GM21515 (cell line): ENCODE measurements around the gene DEPDC1B.
"Not testable (repeated sequence)": the region's sequence is repeated elsewhere in the genome, so short reads cannot be mapped to it uniquely, and the experiment has no call there.

Experiments used
- ATAC-seq: cut with Tn5 transposase; IDR thresholded peaks from one replicate; pipeline ENCODE4 v1.9.1; 2021; ENCODE audit not compliant: unreplicated experiment

The DEPDC1B gene

DNA sequence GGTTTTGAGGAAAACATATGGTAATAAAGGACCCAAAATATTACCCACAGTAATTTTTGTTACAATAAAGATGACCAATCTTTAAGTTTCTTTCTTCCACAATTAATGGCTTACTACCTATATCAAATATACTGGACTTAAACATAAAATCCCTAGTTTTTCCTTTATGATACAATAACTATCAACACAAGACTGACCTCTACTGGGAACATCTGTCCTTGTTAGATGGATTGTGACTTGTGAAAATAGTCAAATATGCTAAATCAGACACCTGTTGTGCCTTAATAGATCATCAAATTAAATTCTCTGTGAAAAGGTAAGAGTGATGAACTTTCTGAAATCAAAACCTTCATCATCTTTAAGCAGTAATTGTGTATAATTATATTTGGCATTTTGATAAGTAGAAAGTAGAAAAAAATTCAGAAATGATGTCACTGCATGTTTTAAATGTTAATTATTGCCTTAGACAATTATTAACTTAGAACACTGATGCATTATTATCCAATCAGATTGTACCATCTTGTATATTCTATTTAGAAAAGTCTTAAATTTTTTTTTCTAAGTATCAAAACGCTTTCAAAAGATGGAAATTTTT, 113.6 kb downstream of the DEPDC1B start:
- no peak for ATAC-seq

GRCh38 chr5:60585618-60586017, 114.3 kb downstream of the DEPDC1B start:
- no peak for ATAC-seq

- ATAC-seq, result no peak
These were observed 115.7 kb downstream of the DEPDC1B start for GRCh38 chr5:60584304-60584703.

- ATAC-seq, result no peak
These were observed 116.3 kb downstream of the DEPDC1B start for GRCh38 chr5:60583616-60584015.

DNA sequence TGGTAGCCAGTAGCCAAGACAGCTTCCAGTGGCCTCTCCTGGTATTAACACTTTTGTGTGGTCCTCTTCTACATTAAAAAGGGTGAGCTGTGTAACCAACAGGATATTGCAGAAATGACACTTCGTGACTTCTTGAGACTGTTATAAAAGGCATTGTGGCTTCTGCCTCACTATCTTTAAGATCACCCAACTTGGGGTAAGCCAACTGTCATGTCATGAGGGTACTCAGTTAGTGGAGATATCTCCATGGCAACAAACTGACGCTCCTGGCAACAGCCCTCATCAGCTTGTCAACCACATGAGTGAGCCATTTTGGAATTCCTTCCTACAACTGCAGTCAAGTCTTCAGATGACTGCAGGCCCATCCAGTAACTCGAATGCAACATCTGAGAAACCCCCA, 121.7 kb downstream of the DEPDC1B start:
- ATAC-seq, result no peak

- no peak for ATAC-seq
These were observed 122.8 kb downstream of the DEPDC1B start for GRCh38 chr5:60577116-60577515.

DNA sequence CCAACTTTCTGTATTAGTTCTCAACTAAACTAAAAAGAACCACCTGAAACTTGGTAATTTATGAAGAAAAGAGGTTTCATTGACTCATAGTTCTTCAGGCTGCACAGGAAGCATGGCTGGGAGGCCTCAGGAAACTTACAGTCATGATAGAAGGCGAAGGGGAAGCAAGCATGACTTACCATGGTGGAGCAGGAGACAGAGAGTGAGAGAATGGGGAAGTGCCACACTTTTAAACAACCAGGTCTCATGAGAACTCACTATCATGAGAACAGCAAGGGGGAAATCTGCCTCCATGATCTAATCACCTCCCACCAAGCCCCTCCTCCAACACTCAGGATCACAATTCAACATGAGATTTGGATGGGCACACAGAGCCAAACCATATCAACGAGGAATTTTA, 123.5 kb downstream of the DEPDC1B start:
- ATAC-seq, result no peak

DNA sequence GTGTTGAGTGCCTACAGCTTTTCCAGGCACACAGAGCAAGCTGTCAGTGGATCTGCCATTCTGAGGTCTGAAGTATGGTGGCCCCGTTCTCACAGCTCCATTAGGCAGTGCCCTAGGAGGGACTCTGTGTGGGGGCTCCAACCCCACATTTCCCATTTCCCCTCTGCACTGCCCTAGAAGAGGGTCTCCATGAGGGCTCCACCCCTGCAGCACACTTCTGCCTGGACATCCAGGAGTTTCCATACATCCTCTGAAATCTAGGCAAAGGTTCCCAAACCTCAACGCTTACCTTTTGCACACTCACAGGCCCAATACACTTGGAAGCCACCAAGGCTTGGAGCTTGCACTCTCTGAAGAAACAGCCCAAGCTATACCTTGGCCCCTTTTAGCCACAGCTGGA, 131.3 kb downstream of the DEPDC1B start:
- ATAC-seq, result no peak

DNA sequence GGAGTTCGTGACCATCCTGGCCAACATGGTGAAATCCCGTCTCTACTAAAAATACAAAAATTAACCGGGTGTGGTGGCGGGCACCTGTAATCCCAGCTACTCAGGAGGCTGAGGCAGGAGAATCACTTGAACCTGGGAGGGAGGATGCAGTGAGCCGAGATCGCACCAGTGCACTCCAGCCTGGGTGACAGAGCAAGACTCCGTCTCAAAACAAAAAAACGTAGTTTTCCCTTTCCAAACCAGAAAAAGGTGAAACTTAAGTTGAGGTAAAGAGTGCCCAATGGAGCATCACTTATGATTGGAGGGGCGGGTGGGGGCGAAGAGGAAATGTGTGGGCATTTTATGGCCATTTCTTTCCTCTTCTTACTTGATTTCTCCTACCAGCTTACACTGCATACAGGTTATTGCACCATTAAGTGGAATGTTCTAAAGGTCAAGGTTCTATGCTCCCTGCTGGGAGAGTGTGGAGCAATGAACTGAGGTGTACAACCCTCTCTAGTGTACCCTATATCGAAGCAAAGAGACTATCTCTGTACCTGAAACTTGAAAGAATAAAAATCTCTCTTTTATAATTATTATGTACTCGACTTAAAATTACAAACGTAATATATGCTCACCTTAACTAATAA, 136.2 kb downstream of the DEPDC1B start:
- ATAC-seq, result no peak

- ATAC-seq, result not testable (repeated sequence)
These were observed 146.7 kb downstream of the DEPDC1B start for GRCh38 chr5:60553291-60553690.

- ATAC-seq, result no peak
These were observed 148.1 kb downstream of the DEPDC1B start for GRCh38 chr5:60551829-60552228.

DNA sequence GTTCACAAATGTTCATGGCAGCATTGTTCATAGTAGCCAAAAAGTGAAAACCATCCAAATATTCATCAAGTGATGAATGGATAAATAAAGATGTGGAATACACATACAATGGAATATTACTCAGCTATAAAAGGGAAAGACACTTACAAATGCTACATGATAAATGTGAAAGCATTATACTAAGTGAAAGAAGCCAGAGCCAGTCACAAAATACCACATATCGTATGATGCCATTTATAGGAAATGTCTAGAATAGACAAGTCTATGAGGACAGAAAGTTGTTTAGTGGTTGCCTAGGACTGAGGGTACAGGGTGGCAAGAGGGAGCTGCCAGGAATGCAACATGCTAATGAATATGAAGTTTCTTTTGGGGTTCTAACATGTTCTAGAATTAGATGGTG, 148.7 kb downstream of the DEPDC1B start:
- no peak for ATAC-seq

GRCh38 chr5:60550311-60550710, 149.7 kb downstream of the DEPDC1B start:
- ATAC-seq, result no peak

DNA sequence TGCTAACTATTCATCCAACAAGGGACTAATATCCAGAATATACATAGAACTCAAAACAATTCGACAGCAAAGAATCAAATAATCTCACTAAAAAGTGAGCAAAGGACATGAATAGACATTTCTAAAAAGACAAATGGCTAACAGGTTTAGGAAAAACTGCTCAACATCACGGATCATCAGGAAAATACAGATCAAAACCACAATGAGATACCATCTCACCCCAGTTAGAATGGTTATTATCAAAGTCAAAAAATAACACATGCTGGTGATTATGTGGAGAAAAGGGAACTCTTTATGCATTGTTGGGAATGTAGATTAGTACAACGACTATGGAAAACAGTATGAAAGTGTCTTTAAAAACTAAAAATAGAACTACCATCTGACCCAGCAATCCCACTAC, 150.1 kb downstream of the DEPDC1B start:
- no peak for ATAC-seq
